ENCODE results near the gene APLP2. TPM values are rescaled to one million over a fixed set of nuclear protein-coding genes. Genes with fewer than 3 reads are reported as not detected.

Gene APLP2
- total and polyA plus RNA-seq, 4 donors: 219 to 414 (median 386) TPM

DNA sequence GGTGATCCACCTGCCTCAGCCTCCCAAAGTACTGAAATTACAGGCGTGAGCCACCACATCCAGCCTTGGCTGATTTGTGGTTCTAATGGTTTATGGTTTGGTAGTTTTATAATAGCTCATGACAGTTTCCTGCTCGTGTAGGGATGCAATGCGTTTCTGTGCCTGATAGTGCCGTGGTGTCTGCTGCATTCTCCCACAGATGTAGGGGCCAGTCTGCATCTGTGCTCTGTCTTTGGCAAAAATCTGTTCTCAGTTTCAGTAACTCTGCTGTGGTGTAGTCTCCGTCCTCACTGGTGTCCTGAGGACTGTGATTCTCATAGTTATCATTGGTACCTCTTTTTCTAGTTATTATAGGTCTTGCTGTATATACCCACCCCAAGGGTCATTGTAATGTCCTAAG, 106.2 kb downstream of the APLP2 start:
- no peak for ATAC-seq (ENCODE audit: low FRiP score)
- intact Hi-C loops (cut with DNase I): no loop called here
- WGBS, 2 donors: 84 to 89% methylated on average over 5 of the region's 5 CpGs
- Histone ChIP-seq H3K27me3 (ENCODE audit: control insufficient read depth in 1 of 2, insufficient read depth in 2 of 2, low read length in 1 of 2) (no peaks in the 10 kb centered on the region), H3K9me3 (ENCODE audit: control insufficient read depth, low read length) (peaks cover 5% of the 10 kb centered on the region), H3K4me1 (ENCODE audit: control insufficient read depth in 1 of 2, insufficient read depth in 2 of 2, low read length in 2 of 2) (no peaks in the 10 kb centered on the region), H3K27ac (ENCODE audit: low read depth in 1 of 2, low read length in 2 of 2) (no peak overlapping the region), H3K4me3 (ENCODE audit: low read length in 2 of 2) (no peak overlapping the region), H3K36me3 (ENCODE audit: control insufficient read depth in 1 of 2, insufficient read depth in 2 of 2, low read length in 1 of 2) (no peaks in the 10 kb centered on the region)
- DNase-seq: no peak

DNA sequence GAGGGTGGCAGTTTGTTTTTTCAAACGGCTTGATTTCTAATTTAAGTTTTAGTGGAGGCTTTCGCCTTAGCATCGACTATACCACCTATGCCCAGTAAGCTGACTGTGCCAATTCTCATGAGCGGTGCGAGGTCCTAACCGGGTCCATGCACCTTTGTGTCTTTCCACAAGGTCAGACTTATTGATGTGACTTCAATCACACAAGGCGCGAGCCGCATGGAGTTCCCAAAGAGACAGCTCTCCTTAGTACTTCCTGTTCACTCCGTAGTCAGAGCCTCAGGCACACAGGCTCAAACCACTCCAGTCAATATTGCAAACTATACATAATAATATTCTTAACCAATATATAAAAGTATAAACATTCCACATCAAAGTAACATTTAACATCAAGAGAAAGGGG, 108.1 kb downstream of the APLP2 start:
- Histone ChIP-seq H3K36me3 (ENCODE audit: control insufficient read depth in 1 of 2, insufficient read depth in 2 of 2, low read length in 1 of 2) (no peaks in the 10 kb centered on the region), H3K9me3 (ENCODE audit: control insufficient read depth, low read length) (peaks cover 5% of the 10 kb centered on the region), H3K27ac (ENCODE audit: low read depth in 1 of 2, low read length in 2 of 2) (no peak overlapping the region), H3K4me1 (ENCODE audit: control insufficient read depth in 1 of 2, insufficient read depth in 2 of 2, low read length in 2 of 2) (no peaks in the 10 kb centered on the region), H3K27me3 (ENCODE audit: control insufficient read depth in 1 of 2, insufficient read depth in 2 of 2, low read length in 1 of 2) (no peaks in the 10 kb centered on the region), H3K4me3 (ENCODE audit: low read length in 2 of 2) (no peak overlapping the region)
- 89 to 90% methylated on average over 10 of the region's 10 CpGs for WGBS, 2 donors
- DNase-seq (no peak), ATAC-seq (ENCODE audit: low FRiP score) (no peak)
- intact Hi-C loops (cut with DNase I): no loop called here

DNA sequence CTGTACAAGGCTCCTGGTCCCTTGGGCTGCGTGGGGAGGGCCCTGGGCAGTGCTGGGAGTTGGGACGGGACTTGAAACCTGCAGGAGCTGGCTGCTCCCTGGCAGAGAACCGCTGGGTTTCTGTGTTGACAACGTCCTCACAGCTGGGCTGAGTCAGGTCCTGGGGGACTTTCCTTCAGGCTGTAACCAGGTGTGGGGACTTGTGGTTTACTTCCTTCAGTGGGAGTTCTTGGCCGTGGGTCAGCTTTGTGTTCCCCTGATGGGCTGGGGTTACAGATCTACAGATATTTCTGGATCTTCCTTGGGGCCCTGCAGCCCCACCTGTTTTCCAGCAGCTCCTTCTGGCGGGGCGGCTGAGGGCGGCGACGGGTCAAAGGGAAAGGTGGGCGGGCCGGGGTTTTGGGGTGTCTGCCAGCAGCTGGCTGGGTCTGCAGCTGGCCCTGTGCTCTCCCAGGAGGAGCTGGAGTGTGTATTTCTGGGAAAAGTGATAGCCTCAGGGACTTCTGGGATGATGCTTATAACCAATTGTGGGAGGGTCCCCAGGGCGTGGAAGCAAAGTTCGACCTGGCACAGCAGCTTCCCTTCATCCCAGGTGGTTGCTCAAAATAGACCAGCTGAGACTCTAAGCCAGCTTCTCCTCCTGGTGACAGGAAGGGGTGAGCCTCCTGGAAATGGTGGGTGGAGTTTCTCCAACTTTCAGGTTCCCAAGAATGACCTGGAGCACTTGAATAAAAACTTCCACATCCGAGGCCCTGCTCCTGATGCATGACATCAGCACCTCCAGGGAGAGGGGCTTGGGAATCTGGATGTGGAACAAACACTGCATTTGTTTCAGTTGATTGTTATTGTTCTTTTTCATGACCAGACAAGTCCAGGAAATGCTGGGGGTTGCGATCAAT, 109.0 kb downstream of the APLP2 start:
- peaks cover 5% of the 10 kb centered on the region for H3K9me3 ChIP-seq (ENCODE audit: control insufficient read depth, low read length)
- intact Hi-C loops (cut with DNase I): no loop called here
- WGBS, 2 donors: 68 to 70% methylated on average over 16 of the region's 16 CpGs
- no peak overlapping the region for H3K4me3 ChIP-seq (ENCODE audit: low read length in 2 of 2)
- H3K27ac ChIP-seq (ENCODE audit: low read depth in 1 of 2, low read length in 2 of 2): no peak overlapping the region
- no peaks in the 10 kb centered on the region for H3K27me3 ChIP-seq (ENCODE audit: control insufficient read depth in 1 of 2, insufficient read depth in 2 of 2, low read length in 1 of 2)
- no peaks in the 10 kb centered on the region for H3K4me1 ChIP-seq (ENCODE audit: control insufficient read depth in 1 of 2, insufficient read depth in 2 of 2, low read length in 2 of 2)
- no peaks in the 10 kb centered on the region for H3K36me3 ChIP-seq (ENCODE audit: control insufficient read depth in 1 of 2, insufficient read depth in 2 of 2, low read length in 1 of 2)
- ATAC-seq (ENCODE audit: low FRiP score) (no peak), DNase-seq (no peak)

DNA sequence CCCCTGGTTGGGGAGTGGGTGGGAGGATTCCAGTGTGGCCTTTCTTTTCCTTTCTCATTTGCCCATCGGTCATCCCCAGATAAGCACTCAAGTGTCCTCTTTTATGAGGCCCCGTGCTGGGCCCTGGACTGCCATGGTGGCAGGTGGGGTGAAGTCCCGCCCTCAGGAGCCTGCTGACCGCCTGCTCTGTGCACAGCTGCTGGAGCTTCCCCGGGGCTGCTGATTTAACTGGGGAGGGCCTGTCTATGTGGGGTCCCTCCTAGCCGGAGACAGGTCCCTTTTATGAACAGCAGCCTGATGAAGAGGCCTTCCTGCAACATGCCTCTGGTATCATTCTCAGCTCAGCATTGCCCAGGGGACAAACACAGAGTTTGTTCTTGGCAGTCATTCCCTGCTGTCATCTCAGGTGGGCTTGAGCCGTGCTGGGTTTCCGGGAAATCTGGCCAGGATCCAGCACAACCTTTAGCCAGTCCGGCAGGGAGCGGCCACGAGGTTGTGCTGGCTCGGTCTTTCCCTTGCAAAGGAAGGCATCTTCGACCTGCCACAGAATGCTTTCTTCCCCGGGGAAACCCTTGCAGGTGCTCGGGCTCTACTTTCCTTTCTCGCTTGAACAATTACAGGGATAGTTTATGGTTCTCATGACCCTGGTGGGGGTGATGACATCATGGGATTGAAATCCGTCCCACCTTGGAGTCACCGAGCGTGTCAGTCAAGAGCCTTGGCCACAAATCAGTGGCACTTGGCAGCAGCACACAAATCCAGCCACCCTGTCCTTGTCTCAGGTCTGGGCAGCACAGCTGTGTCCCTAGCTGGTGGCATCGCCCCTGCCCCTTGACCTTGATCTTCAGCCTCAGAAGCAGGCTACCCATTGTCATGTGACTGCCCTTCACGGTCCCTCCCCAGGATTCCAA, 110.0 kb downstream of the APLP2 start:
- H3K27me3 ChIP-seq (ENCODE audit: control insufficient read depth in 1 of 2, insufficient read depth in 2 of 2, low read length in 1 of 2): no peaks in the 10 kb centered on the region
- intact Hi-C loops (cut with DNase I): no loop called here
- H3K9me3 ChIP-seq (ENCODE audit: control insufficient read depth, low read length): peaks cover 4% of the 10 kb centered on the region
- WGBS, 2 donors: 84 to 89% methylated on average over 21 of the region's 21 CpGs
- no peak overlapping the region for H3K4me3 ChIP-seq (ENCODE audit: low read length in 2 of 2)
- H3K4me1 ChIP-seq (ENCODE audit: control insufficient read depth in 1 of 2, insufficient read depth in 2 of 2, low read length in 2 of 2): no peaks in the 10 kb centered on the region
- no peaks in the 10 kb centered on the region for H3K36me3 ChIP-seq (ENCODE audit: control insufficient read depth in 1 of 2, insufficient read depth in 2 of 2, low read length in 1 of 2)
- no peak for ATAC-seq (ENCODE audit: low FRiP score)
- DNase-seq: peak in 1 of 2 donors; percentile 44
- no peak overlapping the region for H3K27ac ChIP-seq (ENCODE audit: low read depth in 1 of 2, low read length in 2 of 2)

DNA sequence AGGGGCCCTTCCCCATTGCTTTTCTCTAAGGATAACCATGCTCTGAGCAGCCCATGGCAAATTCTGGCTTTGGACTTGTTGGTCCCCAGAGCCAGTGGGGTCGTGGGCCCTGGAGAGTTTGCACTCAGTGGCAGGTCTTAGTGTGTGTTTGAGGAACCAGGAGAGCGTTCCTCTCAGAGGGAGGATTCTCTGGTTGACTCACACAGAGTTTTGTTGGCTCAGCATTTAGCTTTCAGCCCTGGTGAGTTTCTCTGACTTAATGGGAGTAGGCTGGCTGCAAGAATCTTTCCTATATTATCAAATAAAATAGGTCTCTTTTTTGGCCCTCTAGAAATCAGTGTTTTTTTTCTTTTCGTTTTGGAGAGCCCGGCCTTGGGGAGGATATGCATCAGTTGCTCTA, 110.8 kb downstream of the APLP2 start:
- Histone ChIP-seq H3K27ac (ENCODE audit: low read depth in 1 of 2, low read length in 2 of 2) (no peak overlapping the region), H3K4me1 (ENCODE audit: control insufficient read depth in 1 of 2, insufficient read depth in 2 of 2, low read length in 2 of 2) (no peaks in the 10 kb centered on the region), H3K4me3 (ENCODE audit: low read length in 2 of 2) (no peak overlapping the region), H3K36me3 (ENCODE audit: control insufficient read depth in 1 of 2, insufficient read depth in 2 of 2, low read length in 1 of 2) (no peaks in the 10 kb centered on the region), H3K27me3 (ENCODE audit: control insufficient read depth in 1 of 2, insufficient read depth in 2 of 2, low read length in 1 of 2) (no peaks in the 10 kb centered on the region), H3K9me3 (ENCODE audit: control insufficient read depth, low read length) (peaks cover 1% of the 10 kb centered on the region)
- WGBS, 2 donors: 74 to 76% methylated on average over 4 of the region's 4 CpGs
- intact Hi-C loops (cut with DNase I): no loop called here
- DNase-seq (peak in 1 of 2 donors; percentile 54), ATAC-seq (ENCODE audit: low FRiP score) (no peak)

DNA sequence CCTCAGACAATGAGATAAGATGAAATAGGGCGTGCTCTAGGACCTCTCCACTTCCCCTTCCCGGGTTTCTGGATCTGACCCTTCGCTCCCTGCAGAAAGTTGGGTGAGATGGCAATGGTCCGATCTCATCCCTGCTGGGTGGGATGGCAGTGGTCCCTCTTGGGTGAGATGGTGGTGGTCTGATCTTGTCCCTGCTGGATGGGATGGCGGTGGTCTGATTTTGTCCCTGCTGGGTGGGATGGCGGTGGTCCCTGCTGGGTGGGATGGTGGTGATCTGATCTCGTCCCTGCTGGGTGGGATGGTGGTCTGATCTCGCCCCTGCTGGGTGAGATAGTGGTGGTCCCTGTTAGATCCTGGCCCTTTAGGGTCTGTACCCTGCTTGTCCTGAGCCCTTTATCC, 111.2 kb downstream of the APLP2 start:
- Histone ChIP-seq H3K9me3 (ENCODE audit: control insufficient read depth, low read length) (peaks cover 1% of the 10 kb centered on the region), H3K27ac (ENCODE audit: low read depth in 1 of 2, low read length in 2 of 2) (no peak overlapping the region), H3K4me1 (ENCODE audit: control insufficient read depth in 1 of 2, insufficient read depth in 2 of 2, low read length in 2 of 2) (no peaks in the 10 kb centered on the region), H3K36me3 (ENCODE audit: control insufficient read depth in 1 of 2, insufficient read depth in 2 of 2, low read length in 1 of 2) (no peaks in the 10 kb centered on the region), H3K27me3 (ENCODE audit: control insufficient read depth in 1 of 2, insufficient read depth in 2 of 2, low read length in 1 of 2) (no peaks in the 10 kb centered on the region), H3K4me3 (ENCODE audit: low read length in 2 of 2) (no peak overlapping the region)
- ATAC-seq (ENCODE audit: low FRiP score) (no peak), DNase-seq (peak in 1 of 2 donors; percentile 16)
- WGBS, 2 donors: 77 to 82% methylated on average over 8 of the region's 8 CpGs
- intact Hi-C loops (cut with DNase I): no loop called here

DNA sequence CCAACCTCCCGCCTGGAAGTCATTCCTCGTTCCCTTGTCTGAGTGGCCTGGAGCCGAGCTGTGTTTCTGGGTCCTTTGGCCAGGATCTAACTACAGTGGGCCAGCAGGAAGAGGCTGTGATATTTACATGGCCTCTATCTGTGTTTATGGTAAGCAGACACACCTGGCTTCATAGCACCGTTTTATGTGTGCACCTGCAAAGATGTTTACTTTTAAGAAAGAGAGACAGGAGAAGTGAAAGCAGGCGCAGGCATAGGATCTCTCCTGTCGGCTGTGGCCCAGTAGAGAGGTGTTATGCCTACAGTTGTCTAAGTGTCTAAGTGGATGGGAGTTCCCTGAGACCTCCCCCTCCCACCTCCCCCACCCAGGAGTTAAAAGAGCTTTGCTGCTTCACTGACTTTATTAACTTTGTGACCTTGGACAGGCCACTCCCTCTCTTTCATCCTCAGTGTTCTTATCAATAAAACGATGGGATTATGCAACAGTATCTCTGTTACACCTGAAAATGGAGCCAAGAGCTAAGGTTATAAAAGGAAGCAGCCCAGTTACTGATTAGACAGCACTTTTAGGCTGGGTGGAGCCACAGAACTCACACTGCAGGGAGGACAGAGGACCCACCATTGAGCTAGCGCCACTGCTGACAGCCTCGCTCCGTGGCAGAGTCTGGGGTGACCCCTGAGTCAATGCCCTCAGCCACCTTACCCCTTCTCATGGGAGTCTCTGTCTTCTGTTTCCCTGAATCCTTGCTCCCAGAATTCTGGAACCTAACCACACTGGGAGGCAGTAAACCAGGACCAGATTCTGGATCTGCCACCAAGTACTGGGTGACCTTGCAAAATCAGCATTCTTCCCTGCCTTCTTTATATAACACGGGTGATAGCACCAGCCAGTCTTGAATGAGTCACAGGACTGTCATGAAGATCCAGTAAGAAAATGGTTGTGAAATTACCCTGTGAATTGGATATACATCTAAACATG, 111.9 kb downstream of the APLP2 start:
- no peak overlapping the region for H3K27ac ChIP-seq (ENCODE audit: low read depth in 1 of 2, low read length in 2 of 2)
- no peaks in the 10 kb centered on the region for H3K36me3 ChIP-seq (ENCODE audit: control insufficient read depth in 1 of 2, insufficient read depth in 2 of 2, low read length in 1 of 2)
- H3K9me3 ChIP-seq (ENCODE audit: control insufficient read depth, low read length): no peaks in the 10 kb centered on the region
- H3K4me3 ChIP-seq (ENCODE audit: low read length in 2 of 2): no peak overlapping the region
- peak; percentile 26 for ATAC-seq (ENCODE audit: low FRiP score)
- 71% methylated on average over 11 of the region's 11 CpGs for WGBS, 2 donors
- no peaks in the 10 kb centered on the region for H3K27me3 ChIP-seq (ENCODE audit: control insufficient read depth in 1 of 2, insufficient read depth in 2 of 2, low read length in 1 of 2)
- intact Hi-C loops (cut with DNase I): no loop called here
- no peak for DNase-seq
- H3K4me1 ChIP-seq (ENCODE audit: control insufficient read depth in 1 of 2, insufficient read depth in 2 of 2, low read length in 2 of 2): no peaks in the 10 kb centered on the region

Measured in aorta (tissue), 5 donors.